Lung (tissue), 12 donors: ENCODE results near the gene WDR46. TPM values are rescaled to one million over a fixed set of nuclear protein-coding genes. Genes with fewer than 3 reads are reported as not detected.
A peak's percentile ranks its signal among the peaks of the same experiment; 100 is the strongest.

ENCODE experiments used
- ATAC-seq: fragments of 200-7000 bp; cut with Tn5 transposase; one replicate; pipeline ENCODE4 v1.9.1; 2020; ENCODE audit warnings: moderate number of reproducible peaks; ENCODE audit not compliant: insufficient read depth, low FRiP score
- DNase-seq, 3 donors: peaks; one replicate each; pipeline ENCODE4 v3.0.0-alpha.2; 2013 to 2017
- H3K27ac ChIP-seq, 2 donors: one replicate each; pipeline ENCODE4 v1.5.1; 2013; ENCODE audit warnings: mild to moderate bottlenecking in 2 of 2, moderate library complexity in 2 of 2, control low read depth in 1 of 2, inconsistent platforms in 1 of 2, low read depth in 1 of 2, low read length in 1 of 2
- H3K27me3 ChIP-seq, 3 donors: one replicate each; pipeline ENCODE4 v1.5.1; 2013; ENCODE audit warnings: low read length in 2 of 3; ENCODE audit not compliant: control insufficient read depth in 3 of 3, insufficient read depth in 3 of 3
- H3K36me3 ChIP-seq, 4 donors: one replicate each; pipeline ENCODE4 v1.5.1; 2013; ENCODE audit warnings: low read length in 4 of 4, mild to moderate bottlenecking in 1 of 4, moderate library complexity in 1 of 4; ENCODE audit not compliant: control insufficient read depth in 4 of 4, insufficient read depth in 4 of 4
- H3K4me1 ChIP-seq, 5 donors: one replicate each; pipeline ENCODE4 v1.5.1; 2013; ENCODE audit warnings: low read length in 5 of 5, mild to moderate bottlenecking in 2 of 5, moderate library complexity in 1 of 5; ENCODE audit not compliant: control insufficient read depth in 5 of 5, insufficient read depth in 5 of 5
- H3K4me3 ChIP-seq: one replicate; pipeline ENCODE4 v1.5.1; 2013; ENCODE audit warnings: mild to moderate bottlenecking, control low read depth, moderate library complexity
- H3K9ac ChIP-seq, 2 donors: one replicate each; pipeline ENCODE4 v1.5.1; 2013; ENCODE audit warnings: low read length in 2 of 2, control low read depth in 1 of 2; ENCODE audit not compliant: insufficient read depth in 1 of 2
- H3K9me3 ChIP-seq, 4 donors: one replicate each; pipeline ENCODE4 v1.5.1; 2013; ENCODE audit warnings: low read length in 3 of 4, mild to moderate bottlenecking in 1 of 4, moderate library complexity in 1 of 4; ENCODE audit not compliant: control insufficient read depth in 4 of 4, insufficient read depth in 3 of 4
- CTCF ChIP-seq: IDR thresholded peaks from 2 replicates; pipeline ENCODE4 v1.5.1; 2012; ENCODE audit warnings: mild to moderate bottlenecking; ENCODE audit errors: control extremely low read depth, extremely low read depth
- WGBS, 2 donors: extraction: QIAGEN DNeasy Blood & Tissue Kit; methylation state at CpG; one replicate each; pipeline ENCODE4 v1.1.7; 2013; 5-methylcytosine and 5-hydroxymethylcytosine counted together
- polyA plus RNA-seq, 2 donors: library from polyadenylated mRNA; stranded (reverse); fragments of 200-250 nt; gene quantifications; one replicate each; pipeline ENCODE4 v1.2.1, GENCODE V29; 2013
- total RNA-seq, 2 donors: library from RNA; depleted of rRNA in 1 of 2; stranded (reverse); fragments of >200 nt in 1 of 2; gene quantifications; one replicate each; pipeline ENCODE4 v1.2.1, GENCODE V29; 2014 to 2021
- donor health status: control.
- donor health status: control.
- donor health status: Bipolar disorder and iron deficiency.
- donor health status: healthy.
- donor health status: DM: yes; HTN: yes; CAD: no.

Gene WDR46
- total and polyA plus RNA-seq, 4 donors: 26.3 to 48.0 (median 47.4) TPM

DNA sequence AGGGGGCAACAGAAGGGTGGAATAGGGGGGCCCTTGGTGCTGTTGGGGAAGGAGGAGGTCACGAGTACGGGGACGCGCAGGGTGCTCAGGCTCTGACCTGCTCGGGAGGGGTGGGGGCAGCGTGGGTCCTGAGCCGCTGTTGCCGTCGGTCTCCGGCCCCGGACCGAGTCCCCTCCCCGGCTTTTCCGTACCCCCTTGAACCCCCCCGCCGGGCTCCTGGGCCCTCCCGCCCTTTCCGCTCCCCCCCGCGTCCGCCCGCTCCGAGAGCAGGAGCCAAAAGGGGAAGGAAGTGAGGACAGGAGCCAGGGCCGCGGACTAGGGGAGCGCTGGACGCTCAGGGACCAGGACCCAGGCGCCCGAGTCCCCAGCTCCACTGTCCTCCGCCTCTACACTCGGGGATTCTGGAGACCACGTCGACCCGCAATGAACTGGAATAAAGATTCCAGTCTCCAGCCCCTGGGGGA, 9.8 kb upstream of the WDR46 start, which contains the start of gene RGL2:
TSS of gene RGL2 (minus strand) at position 170 of the 464 bp plus-strand sequence. CDS start 332 bp downstream, outside the sequence.
- Histone ChIP-seq H3K9ac (peak within 1 kb of the TSS; percentile 63 to 84), H3K36me3 (peaks cover 0 to 26% (median 16%) of the 10 kb centered on the region in 4 donors), H3K9me3 (no peaks in the 10 kb centered on the region), H3K27me3 (no peaks in the 10 kb centered on the region), H3K27ac (peak within 1 kb of the TSS; percentile 96 to 98), H3K4me3 (peak within 1 kb of the TSS; percentile 71), H3K4me1 (peaks cover 0 to 12% (median 0%) of the 10 kb centered on the region in 5 donors)
- ATAC-seq (peak; percentile 70), DNase-seq (peak; percentile 81 to 85 (median 83))
- WGBS, 2 donors: 1 to 2% methylated on average over 20 to 34 of the region's 34 CpGs
- TF ChIP-seq CTCF: no peak

- Histone ChIP-seq H3K9ac (peak overlapping the region; percentile 46 to 84), H3K4me1 (peaks cover 0 to 12% (median 0%) of the 10 kb centered on the region in 5 donors), H3K36me3 (peaks cover 4 to 30% (median 12%) of the 10 kb centered on the region in 4 donors), H3K9me3 (no peaks in the 10 kb centered on the region), H3K27ac (peak overlapping the region; percentile 96 to 98), H3K4me3 (peak overlapping the region; percentile 71), H3K27me3 (no peaks in the 10 kb centered on the region)
- ATAC-seq (peak; percentile 24), DNase-seq (peak; percentile 83 to 85 (median 85))
- 1% methylated on average over 37 to 42 of the region's 42 CpGs for WGBS, 2 donors
- TF ChIP-seq CTCF: no peak
Observed at GRCh38 chr6:33297956-33298772, 9.1 kb upstream of the WDR46 start.

- DNase-seq: peak; percentile 65 to 70 (median 66)
- no peak for TF ChIP-seq CTCF
Observed at GRCh38 chr6:33297406-33297955, 8.4 kb upstream of the WDR46 start.

More at GRCh38 chr6:33297406-33297955, 8.4 kb upstream of the WDR46 start:
- peaks cover 7 to 33% (median 14%) of the 10 kb centered on the region in 4 donors for H3K36me3 ChIP-seq
- H3K9me3 ChIP-seq: no peaks in the 10 kb centered on the region
- peak; percentile 7 for ATAC-seq
- H3K27me3 ChIP-seq: no peaks in the 10 kb centered on the region
- WGBS, 2 donors: 4 to 8% methylated on average over 16 of the region's 16 CpGs
- H3K9ac ChIP-seq: peak overlapping the region; percentile 32 to 37
- H3K27ac ChIP-seq: peak overlapping the region; percentile 49 to 85
- H3K4me1 ChIP-seq: peaks cover 0 to 12% (median 0%) of the 10 kb centered on the region in 5 donors
- H3K4me3 ChIP-seq: peak overlapping the region; percentile 41
